GM23248 (cell line): ENCODE results near the gene COP1.

Experiments used
- EZH2 ChIP-seq: fragments of 200-600 bp; sonication (generic); IDR thresholded peaks from 2 replicates; pipeline ENCODE4 v1.6.1; 2018; ENCODE audit warnings: antibody characterized with exemption, mild to moderate bottlenecking; ENCODE audit not compliant: insufficient read depth, poor library complexity, severe bottlenecking
- EZH2phosphoT487 ChIP-seq: fragments of 200-600 bp; sonication (generic); IDR thresholded peaks from 2 replicates; pipeline ENCODE4 v1.6.1; 2018; ENCODE audit warnings: antibody characterized with exemption, moderate library complexity, mild to moderate bottlenecking, low read depth; ENCODE audit not compliant: insufficient read depth

DNA sequence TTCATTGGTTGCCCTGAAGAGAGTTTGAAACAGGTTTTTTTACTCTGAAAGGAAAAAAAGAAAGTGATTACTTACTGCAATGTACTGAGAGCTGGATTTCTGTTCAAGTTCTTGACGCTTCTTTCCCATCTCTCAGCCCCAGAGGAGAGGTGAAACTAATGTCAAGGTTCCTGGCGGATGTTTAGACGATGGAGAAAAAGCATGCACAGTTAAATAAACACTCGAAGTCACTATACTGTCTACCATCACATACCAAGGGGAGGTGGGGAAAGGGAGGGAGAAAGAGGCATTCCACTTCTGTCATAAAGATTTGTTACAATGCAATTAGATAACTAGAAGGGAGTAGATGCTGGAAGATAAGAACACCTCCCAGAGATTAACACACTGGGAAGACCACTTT, 286.7 kb downstream of the COP1 start:
- TF ChIP-seq EZH2phosphoT487 = no peak
- no peak for TF ChIP-seq EZH2
